H9 (cell line): ENCODE results near the gene MAP1LC3B. TPM values are rescaled to one million over a fixed set of nuclear protein-coding genes. Genes with fewer than 3 reads are reported as not detected.

Experiments used
- DNase-seq: peaks from one replicate; pipeline ENCODE4 v3.0.0-alpha.2; 2017
- H2AFZ ChIP-seq: one replicate; pipeline ENCODE4 v1.6.1; 2013; ENCODE audit warnings: mild to moderate bottlenecking, low read length, control low read depth, moderate library complexity
- H2AK5ac ChIP-seq: 2 replicates; pipeline ENCODE4 v1.6.1; 2013; ENCODE audit warnings: low read length, control low read depth, mixed read lengths; ENCODE audit not compliant: insufficient read length
- H2BK120ac ChIP-seq: one replicate; pipeline ENCODE4 v1.6.1; 2013; ENCODE audit warnings: low read depth, mild to moderate bottlenecking, low read length, control low read depth, inconsistent platforms; ENCODE audit not compliant: poor library complexity, severe bottlenecking
- H2BK12ac ChIP-seq: 2 replicates; pipeline ENCODE4 v1.6.1; 2013; ENCODE audit warnings: low read length, control low read depth, mixed read lengths, low read depth; ENCODE audit not compliant: insufficient read length
- H2BK15ac ChIP-seq: 2 replicates; pipeline ENCODE4 v1.6.1; 2013; ENCODE audit warnings: low read depth, low read length, control low read depth
- H2BK20ac ChIP-seq: one replicate; pipeline ENCODE4 v1.6.1; 2013; ENCODE audit warnings: low read depth, mild to moderate bottlenecking, low read length, control low read depth, inconsistent platforms; ENCODE audit not compliant: poor library complexity, severe bottlenecking
- H2BK5ac ChIP-seq: 2 replicates; pipeline ENCODE4 v1.6.1; 2013; ENCODE audit warnings: low read length, control low read depth, mixed read lengths; ENCODE audit not compliant: insufficient read length
- H3K14ac ChIP-seq: 2 replicates; pipeline ENCODE4 v1.6.1; 2013; ENCODE audit warnings: low read length, control low read depth; ENCODE audit not compliant: insufficient read depth
- H3K18ac ChIP-seq: 2 replicates; pipeline ENCODE4 v1.6.1; 2013; ENCODE audit warnings: low read depth, mild to moderate bottlenecking, mixed read lengths, low read length, control low read depth; ENCODE audit not compliant: insufficient read length
- H3K23ac ChIP-seq: 2 replicates; pipeline ENCODE4 v1.6.1; 2013; ENCODE audit warnings: low read length, control low read depth, mixed read lengths, low read depth; ENCODE audit not compliant: insufficient read length
- H3K23me2 ChIP-seq: 2 replicates; pipeline ENCODE4 v1.6.1; 2013; ENCODE audit warnings: low read depth, mild to moderate bottlenecking, mixed read lengths, low read length, control low read depth; ENCODE audit not compliant: insufficient read length, poor library complexity, severe bottlenecking
- H3K27ac ChIP-seq: 2 replicates; pipeline ENCODE4 v1.5.1; 2013; ENCODE audit warnings: low read length, control low read depth, mixed read lengths, low read depth; ENCODE audit not compliant: insufficient read length
- H3K27me3 ChIP-seq: 2 replicates; pipeline ENCODE4 v1.6.1; 2013; ENCODE audit warnings: low read length, control low read depth, inconsistent platforms; ENCODE audit not compliant: insufficient read depth
- H3K4ac ChIP-seq: 2 replicates; pipeline ENCODE4 v1.6.1; 2013; ENCODE audit warnings: low read depth, mild to moderate bottlenecking, control low read depth, inconsistent platforms, low read length, moderate library complexity
- H3K4me1 ChIP-seq: 2 replicates; pipeline ENCODE4 v1.6.1; 2013; ENCODE audit warnings: low read length, control low read depth, inconsistent platforms; ENCODE audit not compliant: insufficient read depth
- H3K4me2 ChIP-seq: 2 replicates; pipeline ENCODE4 v1.6.1; 2013; ENCODE audit warnings: low read length, control low read depth, mixed read lengths; ENCODE audit not compliant: insufficient read length, insufficient read depth
- H3K56ac ChIP-seq: 2 replicates; pipeline ENCODE4 v1.6.1; 2013; ENCODE audit warnings: low read depth, mild to moderate bottlenecking, mixed read lengths, low read length, control low read depth; ENCODE audit not compliant: insufficient read length
- H3K79me1 ChIP-seq: 2 replicates; pipeline ENCODE4 v1.6.1; 2013; ENCODE audit warnings: low read depth, mild to moderate bottlenecking, moderate library complexity, low read length, control low read depth, inconsistent platforms; ENCODE audit not compliant: insufficient read depth, poor library complexity, severe bottlenecking
- H3K79me2 ChIP-seq: 2 replicates; pipeline ENCODE4 v1.6.1; 2013; ENCODE audit warnings: low read length, control low read depth, inconsistent platforms; ENCODE audit not compliant: insufficient read depth
- H3K9ac ChIP-seq: 2 replicates; pipeline ENCODE4 v1.6.1; 2013; ENCODE audit warnings: low read length, control low read depth, mixed read lengths; ENCODE audit not compliant: insufficient read length; ENCODE audit errors: extremely low read depth
- H3K9me3 ChIP-seq: one replicate; pipeline ENCODE4 v1.6.1; 2013; ENCODE audit warnings: low read depth, low read length, inconsistent platforms; ENCODE audit not compliant: control insufficient read depth
- H3T11ph ChIP-seq: one replicate; pipeline ENCODE4 v1.6.1; 2013; ENCODE audit warnings: mild to moderate bottlenecking, low read length, control low read depth, inconsistent platforms
- H4K20me1 ChIP-seq: one replicate; pipeline ENCODE4 v1.6.1; 2013; ENCODE audit not compliant: control insufficient read depth, insufficient read length, insufficient read depth
- H4K5ac ChIP-seq: 2 replicates; pipeline ENCODE4 v1.6.1; 2013; ENCODE audit warnings: low read depth, mild to moderate bottlenecking, mixed read lengths, low read length, control low read depth; ENCODE audit not compliant: insufficient read length
- H4K8ac ChIP-seq: replicated peaks from 2 replicates; pipeline ENCODE4 v1.6.1; 2013; ENCODE audit warnings: low read length, control low read depth, mixed read lengths, low read depth; ENCODE audit not compliant: insufficient read length
- H4K91ac ChIP-seq: 2 replicates; pipeline ENCODE4 v1.6.1; 2013; ENCODE audit warnings: low read depth, mild to moderate bottlenecking, moderate library complexity, mixed read lengths, low read length, control low read depth; ENCODE audit not compliant: insufficient read length
- H3K27ac Mint-ChIP-seq, 3 experiments: 2 replicates in 2 of 3; 3 replicates in 1 of 3; pipeline ENCODE4 v1.8.0; 2020 to 2021; ENCODE audit warnings: mixed read lengths in 3 of 3, mild to moderate bottlenecking in 1 of 3, moderate library complexity in 1 of 3
- H3K27me3 Mint-ChIP-seq: 2 replicates; pipeline ENCODE4 v1.8.0; 2021; ENCODE audit warnings: low read depth, mild to moderate bottlenecking, moderate library complexity, mixed read lengths
- H3K36me3 Mint-ChIP-seq, 3 experiments: 2 replicates in 2 of 3; 3 replicates in 1 of 3; pipeline ENCODE4 v1.8.0; 2020 to 2021; ENCODE audit warnings: low read depth in 3 of 3, mixed read lengths in 3 of 3; ENCODE audit not compliant: insufficient read depth in 1 of 3
- H3K4me1 Mint-ChIP-seq, 2 experiments: 2 replicates each; pipeline ENCODE4 v1.8.0; 2020; ENCODE audit warnings: mixed read lengths in 2 of 2
- H3K4me3 Mint-ChIP-seq, 2 experiments: 2 replicates in 1 of 2; 3 replicates in 1 of 2; pipeline ENCODE4 v1.8.0; 2020 to 2021; ENCODE audit warnings: mild to moderate bottlenecking in 2 of 2, mixed read lengths in 2 of 2, moderate library complexity in 1 of 2
- H3K9me3 Mint-ChIP-seq, 2 experiments: 2 replicates in 1 of 2; 3 replicates in 1 of 2; pipeline ENCODE4 v1.8.0; 2020; ENCODE audit warnings: mild to moderate bottlenecking in 2 of 2, mixed read lengths in 2 of 2, moderate library complexity in 1 of 2
- CTCF ChIP-seq: fragments of 200-600 bp; sonication (generic); conservative IDR thresholded peaks from 3 replicates; pipeline ENCODE4 v1.8.0; 2021; ENCODE audit warnings: antibody characterized with exemption, mild to moderate bottlenecking
- WGBS: extraction: QIAGEN DNeasy Blood & Tissue Kit; methylation state at CpG from one replicate; pipeline ENCODE4 v1.1.7; 2013; ENCODE audit warnings: missing lambda C conversion rate, low lambda C conversion rate, mixed read lengths; ENCODE audit not compliant: insufficient read length; ENCODE audit errors: extremely low coverage; 5-methylcytosine and 5-hydroxymethylcytosine counted together
- total RNA-seq: library from RNA; stranded (reverse); gene quantifications from 2 replicates; pipeline ENCODE4 v1.2.1, GENCODE V29; 2021

The MAP1LC3B gene
- total RNA-seq, 1 experiment from 2014 or later = 47.1 TPM

- Histone ChIP-seq H2BK12ac (no peak overlapping the region), H4K8ac (no peak overlapping the region), H3K23ac (no peak overlapping the region), H3K14ac (no peak overlapping the region; the same call in 1 of the 2 replicates), H4K91ac (no peak overlapping the region), H3T11ph (no peak overlapping the region), H2AK5ac (no peak overlapping the region), H3K9me3 (no peaks in the 10 kb centered on the region), H3K4me1 (peaks cover 7% of the 10 kb centered on the region; the same call in 1 of the 2 replicates), H2BK20ac (no peak overlapping the region), H3K23me2 (no peaks in the 10 kb centered on the region), H3K56ac (no peak overlapping the region), H2BK15ac (no peak overlapping the region), H3K79me2 (no peaks in the 10 kb centered on the region), H3K18ac (no peak overlapping the region), H3K4ac (no peak overlapping the region), H3K79me1 (no peaks in the 10 kb centered on the region), H2AFZ (no peak overlapping the region), H3K4me2 (no peak overlapping the region), H3K27me3 (no peaks in the 10 kb centered on the region), H4K20me1 (peaks cover 2% of the 10 kb centered on the region), H2BK5ac (no peak overlapping the region), H3K27ac (no peak overlapping the region), H4K5ac (no peak overlapping the region), H2BK120ac (no peak overlapping the region), H3K9ac (no peak overlapping the region)
- TF ChIP-seq CTCF = no peak
- Mint-ChIP-seq H3K9me3 (no peaks in the 10 kb centered on the region; a peak in 1 of 5 replicates), H3K4me3 (no peak overlapping the region), H3K36me3 (peaks cover 25 to 47% (median 38%) of the 10 kb centered on the region in 3 experiments), H3K27ac (no peak overlapping the region), H3K27me3 (no peaks in the 10 kb centered on the region), H3K4me1 (peaks cover 44 to 56% of the 10 kb centered on the region in 2 experiments)
- WGBS = no CpG with 5 or more reads among the region's 15 CpGs
- no peak for DNase-seq
These were observed 31.3 kb downstream of the MAP1LC3B start for GRCh38 chr16:87423429-87423828.
